DMS79 treated with DMSO at 0.1 percent for 48 hours (cell line): ENCODE measurements around the gene SRGAP1.
"Not testable (repeated sequence)": the region's sequence is repeated elsewhere in the genome, so short reads cannot be mapped to it uniquely, and the experiment has no call there.

Experiments used
- DNase-seq: peaks from one replicate; lab custom pipeline; 2025; lab: John Stamatoyannopoulos, UW

SRGAP1 gene

DNA sequence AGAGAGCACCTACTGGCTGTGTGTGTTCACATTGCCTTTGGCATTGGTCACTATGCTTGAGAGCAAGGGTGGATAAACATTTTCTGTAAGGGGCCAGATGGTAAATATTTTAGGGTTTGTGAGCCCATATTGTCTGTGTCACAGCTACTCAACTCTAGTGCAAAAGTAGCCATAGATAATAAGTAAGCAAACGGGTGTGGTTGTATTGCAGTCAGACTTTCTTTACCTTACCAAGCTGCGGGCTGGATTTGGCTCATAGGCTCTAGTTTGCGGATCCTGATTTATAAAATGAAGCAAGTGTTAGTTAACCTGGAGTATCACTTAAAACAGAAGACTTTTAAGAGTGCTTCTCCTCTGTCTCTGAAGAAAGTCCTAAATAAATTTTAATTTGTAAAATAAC, 208.6 kb downstream of the SRGAP1 start:
- DNase-seq = no peak

DNA sequence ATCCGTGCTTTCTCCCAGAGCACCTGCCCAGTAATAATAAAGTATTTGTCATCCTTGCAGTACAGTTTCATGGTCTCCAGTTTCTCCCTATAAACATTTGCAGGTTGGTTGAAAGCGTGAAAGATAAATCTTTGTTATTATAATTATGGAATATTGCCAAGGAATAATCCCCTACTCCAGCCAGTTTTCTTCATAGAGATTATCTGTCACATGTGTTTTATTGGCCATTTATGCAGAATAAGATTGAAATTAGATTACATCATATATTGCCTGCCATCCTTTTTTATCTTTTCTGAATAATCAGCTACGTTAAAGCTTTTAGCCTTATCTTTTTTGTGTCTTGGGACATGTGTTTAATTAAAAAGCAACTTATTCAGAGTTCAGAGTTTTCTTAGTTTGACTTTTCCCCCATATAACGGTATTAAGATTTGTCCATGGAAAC, 209.6 kb downstream of the SRGAP1 start:
- DNase-seq = no peak

DNA sequence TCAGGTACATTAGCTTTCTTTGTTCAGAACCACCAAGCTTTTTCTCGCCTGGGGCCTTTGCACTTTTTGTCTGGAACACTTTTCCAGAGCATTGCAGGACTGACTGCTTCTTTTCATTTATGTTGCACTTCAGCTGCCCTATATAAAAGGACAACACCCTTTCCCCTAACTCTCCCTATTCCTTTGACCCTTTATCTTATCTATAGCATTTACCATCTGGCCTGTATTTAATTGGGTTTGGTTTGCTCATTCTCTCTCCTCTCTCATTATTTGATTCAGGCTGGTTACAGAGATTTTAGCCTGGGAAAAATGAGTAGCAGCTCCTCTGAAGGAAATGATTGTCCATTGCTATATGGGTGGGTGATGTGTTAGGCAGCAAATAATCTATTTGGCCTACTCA, 212.2 kb downstream of the SRGAP1 start:
- DNase-seq = no peak

DNA sequence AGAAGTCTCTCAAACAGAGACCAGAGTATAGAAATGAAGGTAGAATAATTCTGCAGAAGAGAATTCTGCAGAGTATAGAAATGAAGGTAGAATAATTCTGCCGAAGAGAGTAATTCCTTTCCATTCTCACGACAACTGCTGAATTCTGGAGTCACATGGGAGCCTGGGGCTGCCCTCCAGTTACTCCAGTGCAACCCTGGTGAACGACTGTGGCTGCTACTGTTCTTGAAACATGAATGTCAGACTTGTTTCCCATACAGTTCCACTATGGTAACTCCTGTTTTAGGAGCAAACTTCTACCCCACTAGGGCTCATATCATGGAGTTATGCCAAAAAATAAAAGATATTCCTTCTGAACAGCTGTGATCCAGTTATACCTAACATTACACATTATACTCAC, 213.2 kb downstream of the SRGAP1 start:
- DNase-seq = no peak

DNA sequence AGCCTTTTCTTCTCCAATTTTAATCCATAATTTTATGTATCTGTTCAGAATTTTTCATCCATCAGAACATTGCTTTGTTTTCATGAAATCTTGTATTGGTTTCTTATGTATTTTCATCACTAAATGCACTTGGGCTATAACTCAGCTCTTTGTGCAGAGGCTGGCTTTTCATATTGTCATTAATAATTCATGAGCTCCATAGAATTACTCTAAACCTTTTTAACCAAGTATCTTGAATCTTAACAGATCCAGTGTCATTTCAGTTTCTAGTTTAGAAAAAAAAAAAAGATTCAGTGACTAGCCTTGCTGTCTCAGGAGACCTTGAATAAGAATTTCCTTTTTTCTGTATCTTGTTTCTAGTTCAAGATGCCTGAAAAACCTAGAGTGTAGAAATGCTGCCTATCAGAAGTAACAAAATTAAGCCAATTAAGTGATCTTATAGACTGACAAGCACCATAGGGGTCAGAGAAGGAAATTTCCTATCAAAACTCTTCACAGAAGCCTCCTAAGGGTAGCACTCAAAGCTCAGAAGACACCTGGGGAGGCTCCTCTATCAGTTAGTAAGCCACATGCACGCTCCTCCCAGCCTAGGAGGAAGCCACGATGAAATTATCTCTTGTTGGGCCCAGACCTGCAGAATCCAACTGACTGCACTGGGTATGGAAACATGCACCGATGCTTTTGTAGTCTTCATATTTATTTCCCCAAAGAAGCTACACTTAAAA, 214.2 kb downstream of the SRGAP1 start:
- DNase-seq = no peak

DNA sequence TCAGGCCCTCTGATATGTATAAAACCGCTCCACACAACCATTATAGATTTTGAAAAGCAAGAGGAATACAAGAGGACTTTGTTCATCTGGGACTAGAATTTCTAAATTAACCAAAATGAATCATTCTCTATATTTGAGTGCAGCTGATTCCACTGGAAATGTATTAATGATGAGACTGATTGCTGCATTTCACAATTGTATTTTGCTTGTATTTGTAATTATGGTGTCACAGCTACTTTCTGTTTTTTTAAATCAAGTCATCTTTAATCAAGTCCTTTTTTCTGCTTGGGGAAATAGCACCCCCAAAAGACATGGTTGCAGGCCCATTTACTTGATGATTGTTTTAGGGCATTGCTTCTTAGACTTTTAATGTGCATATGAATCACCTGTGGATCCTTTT, 215.2 kb downstream of the SRGAP1 start:
- no peak for DNase-seq

DNA sequence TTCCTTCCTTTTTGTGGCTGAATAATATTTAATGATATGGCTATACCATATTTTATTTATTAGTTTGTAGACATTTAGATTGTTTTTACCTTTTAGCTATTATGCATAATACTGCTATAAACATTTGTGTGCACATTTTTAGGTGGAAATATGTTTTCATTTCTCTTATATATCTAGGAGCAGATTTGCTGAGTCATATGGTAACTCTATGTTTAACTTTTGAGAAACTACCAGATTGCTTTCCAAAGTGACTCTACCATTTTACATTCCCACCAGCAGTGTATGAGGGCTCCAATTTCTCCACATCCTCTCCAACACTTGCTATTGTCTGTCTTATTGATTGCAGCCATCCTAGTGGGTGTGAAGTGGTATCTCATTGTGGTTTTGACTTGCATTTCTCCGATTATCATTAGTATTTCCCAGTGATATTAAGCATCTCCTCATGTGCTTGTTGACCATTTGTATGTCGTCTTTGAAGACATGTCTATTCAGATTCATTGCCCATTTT, 217.4 kb downstream of the SRGAP1 start:
- no peak for DNase-seq

DNA sequence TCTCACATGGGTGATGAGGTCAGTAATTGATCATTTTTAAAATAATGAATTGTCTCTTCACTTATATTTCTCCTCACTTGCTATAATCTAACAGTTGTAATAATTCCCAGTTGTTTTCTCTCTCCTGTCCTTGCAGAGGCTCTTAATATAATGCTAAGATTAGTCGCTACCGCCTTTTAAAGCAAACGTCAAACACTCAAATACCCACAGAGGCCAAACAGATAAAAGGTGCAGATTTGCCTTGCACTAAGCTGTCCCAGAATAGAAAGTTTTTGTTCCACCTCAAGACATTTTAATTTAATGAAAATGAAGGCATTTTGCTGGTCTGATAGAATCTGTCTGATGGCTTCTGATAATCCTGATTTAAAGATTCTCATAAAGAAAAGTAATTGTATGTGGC, 218.6 kb downstream of the SRGAP1 start:
- DNase-seq = no peak

DNA sequence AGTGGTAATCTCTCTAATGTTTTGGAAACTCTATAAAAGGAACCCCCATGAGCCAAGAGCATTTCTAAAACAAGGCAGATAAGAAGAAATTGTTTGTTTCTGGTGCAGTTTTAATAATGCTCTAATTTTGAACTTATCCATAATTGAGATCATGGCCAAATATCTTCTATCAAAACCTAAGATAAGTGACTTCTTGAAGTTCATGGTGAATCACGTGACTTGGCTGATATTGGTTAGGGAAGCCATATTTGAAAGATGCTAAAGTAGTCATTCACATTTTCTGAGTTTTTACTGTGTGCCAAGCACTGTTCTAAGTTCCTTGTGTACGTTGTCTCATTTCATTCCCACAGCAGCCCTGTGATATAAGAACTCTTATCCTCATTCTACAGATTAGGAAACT, 219.7 kb downstream of the SRGAP1 start:
- DNase-seq = no peak

DNA sequence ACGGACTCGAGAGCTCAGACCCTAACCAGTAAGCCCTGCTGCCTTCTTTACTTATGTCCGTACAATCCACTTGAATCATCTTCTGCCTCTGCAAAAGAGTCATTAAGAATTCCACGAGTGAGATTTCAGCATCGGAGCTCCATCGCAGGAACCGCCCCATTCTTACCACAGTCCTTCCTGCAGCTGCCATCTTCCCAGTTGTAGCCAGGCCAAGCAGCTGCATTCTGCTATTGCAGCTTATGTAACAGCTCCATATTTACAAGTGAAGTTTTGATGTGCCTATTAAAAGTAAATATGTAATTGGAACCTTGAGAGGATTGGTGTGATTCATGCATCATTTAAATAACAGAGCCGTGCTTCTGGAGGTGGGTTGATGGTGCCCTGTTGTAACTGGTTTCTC, 220.2 kb downstream of the SRGAP1 start:
- no peak for DNase-seq

DNA sequence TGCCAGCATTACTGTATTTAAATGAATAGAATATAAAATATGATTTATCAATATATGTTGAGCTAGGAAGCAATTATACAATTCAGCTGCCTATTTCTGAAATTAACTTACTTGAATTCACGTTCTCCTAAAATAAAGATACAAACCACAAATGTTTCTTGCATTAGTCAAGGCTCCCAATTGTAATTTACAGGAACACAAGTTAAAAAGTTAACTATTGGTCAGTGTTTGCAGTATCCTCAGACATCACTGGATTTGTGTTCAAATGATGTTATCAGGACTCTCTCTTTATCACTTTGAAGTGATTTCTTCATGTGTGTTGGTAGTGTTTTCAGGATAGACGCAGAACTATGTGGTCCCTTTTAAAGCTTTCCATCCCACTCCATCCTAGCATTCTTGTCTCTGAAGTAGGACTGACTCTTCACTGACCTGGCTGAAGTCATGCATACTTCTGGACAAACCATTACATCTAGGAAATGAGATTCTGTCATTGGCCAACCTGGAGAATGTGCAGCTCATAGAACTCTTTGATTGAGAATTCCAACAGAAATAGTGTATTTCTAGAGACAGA, 221.5 kb downstream of the SRGAP1 start:
- DNase-seq = no peak

DNA sequence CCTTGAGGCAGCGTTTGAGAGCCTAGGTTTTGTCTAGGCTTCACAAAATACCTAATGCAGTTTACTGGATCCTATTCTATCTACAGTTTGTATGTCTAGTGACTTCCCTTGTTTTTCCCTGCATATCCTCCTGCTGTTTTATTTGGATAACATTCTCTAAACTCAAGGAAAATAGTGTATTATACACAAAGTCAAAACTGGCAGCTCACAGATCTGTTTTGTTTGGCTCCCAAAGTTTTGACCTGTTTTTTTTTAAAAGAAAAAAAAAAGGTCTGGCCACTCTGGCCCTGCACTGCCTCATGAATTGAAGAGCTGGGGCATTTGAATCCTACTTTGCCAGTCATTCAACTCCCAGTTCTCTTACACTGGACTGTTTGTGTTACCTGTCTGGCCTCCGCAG, 222.3 kb downstream of the SRGAP1 start:
- DNase-seq = no peak

DNA sequence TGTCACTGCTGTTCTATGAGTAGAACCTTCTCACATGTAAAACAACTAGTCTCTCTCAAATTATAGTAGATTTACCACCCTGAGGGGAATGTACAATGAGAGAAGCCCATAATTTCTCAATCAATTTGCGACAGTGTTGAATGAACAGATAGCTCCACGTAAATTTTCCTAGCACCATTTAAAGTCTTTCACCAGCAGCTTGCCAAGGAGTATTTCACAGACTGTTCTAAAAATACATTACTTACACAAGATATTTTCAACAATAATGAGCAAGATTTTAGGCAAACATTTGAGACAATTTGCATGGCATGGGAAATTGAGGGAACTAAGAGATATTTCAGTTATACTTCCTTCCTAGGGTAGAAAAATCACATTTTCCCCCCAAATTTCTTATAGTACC, 226.0 kb downstream of the SRGAP1 start:
- DNase-seq = no peak

DNA sequence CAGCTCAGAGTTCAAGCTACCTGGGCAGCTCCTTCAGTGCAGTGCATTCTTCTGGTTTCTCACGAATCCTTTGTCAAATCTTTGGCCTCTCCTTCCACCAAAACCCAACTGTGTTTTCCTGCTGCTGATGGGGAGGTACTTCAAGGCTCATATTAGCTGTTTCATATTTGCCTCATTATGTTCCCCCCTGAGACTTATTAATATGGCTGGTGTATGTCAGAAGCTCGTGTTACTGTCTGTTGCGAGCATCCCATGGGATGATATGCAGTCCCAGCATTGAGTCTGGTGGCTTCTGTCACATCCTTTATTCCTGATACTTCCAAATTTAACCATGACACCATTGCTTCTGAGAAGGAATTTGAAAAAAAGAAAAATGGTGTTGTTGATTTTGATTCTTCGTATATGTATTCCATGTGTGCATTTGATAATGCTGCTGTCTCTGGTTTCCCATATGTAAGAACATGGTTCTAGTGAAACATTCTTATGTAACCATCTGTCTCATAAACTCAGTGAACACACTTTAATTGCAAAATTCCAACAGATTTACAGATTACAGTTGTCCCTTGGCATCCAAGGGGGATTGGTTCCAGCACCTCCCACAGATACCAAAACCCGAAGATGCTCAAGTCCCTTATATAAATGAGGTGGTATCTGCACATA, 228.5 kb downstream of the SRGAP1 start:
- no peak for DNase-seq

DNA sequence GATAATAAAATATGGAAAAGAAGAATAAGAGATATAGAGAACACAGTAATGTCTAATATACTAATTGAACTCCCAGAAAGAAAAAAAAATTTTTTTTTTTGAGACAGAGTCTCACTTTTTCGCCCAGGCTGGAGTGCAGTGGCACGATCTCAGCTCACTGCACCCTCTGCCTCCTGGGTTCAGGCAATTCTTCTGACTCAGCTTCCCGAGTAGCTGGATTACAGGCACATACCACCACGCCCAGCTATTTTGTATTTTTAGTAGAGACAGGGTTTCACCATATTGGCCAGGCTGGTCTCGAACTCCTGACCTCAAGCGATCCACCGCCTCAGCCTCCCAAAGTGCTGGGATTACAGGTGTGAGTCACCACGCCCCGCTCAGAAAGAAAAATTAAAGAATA, 232.1 kb downstream of the SRGAP1 start:
- not testable (repeated sequence) for DNase-seq

DNA sequence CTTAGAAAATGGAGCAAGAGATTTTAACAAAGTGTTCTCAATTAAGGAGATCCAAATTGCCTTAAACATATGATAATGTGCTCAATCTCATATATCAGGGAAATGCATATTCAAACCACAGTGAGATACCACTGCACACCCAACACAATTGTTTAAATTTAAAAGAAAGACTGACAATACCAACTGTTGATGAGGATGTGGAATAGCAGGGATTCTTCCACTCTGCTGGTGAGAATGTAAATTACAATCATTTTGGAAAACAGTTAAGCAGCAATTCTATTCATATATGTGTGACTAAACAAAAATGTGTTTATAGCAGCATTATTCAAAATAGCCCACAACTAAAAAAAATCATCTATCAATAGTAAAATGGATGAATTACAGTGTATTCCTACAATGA, 233.4 kb downstream of the SRGAP1 start:
- DNase-seq = no peak

DNA sequence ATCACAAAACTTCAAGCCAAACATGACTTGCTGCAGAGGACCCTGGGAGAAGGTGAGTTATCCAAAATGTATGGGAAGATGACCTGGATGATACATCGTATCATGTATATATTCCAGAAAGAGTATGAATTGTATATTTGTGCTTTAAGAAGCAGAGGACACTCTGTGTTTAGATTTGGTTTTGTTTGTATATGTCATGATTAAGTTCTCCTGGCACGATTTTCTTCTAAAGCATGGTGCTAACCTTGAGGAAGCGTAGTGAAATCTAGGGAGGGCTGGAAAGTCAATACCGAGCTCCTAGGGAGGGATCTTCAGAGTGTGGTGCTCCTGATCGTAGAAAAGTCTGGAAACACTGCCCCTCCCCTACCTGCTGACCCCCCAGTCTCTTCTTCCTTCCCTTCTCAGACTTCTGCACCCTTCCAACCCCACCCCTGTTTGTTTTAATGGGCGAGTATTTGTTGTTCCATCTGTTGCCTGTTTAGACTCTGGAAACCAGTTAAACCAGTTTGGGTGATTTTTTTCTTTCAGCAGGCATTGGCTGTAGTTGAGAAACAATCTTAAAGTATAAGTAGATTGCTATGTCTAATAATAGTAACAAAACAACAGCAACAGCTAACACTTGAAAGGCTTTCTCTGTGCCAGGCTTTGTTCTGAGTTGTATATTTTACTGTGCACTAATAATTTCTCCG, 236.0 kb downstream of the SRGAP1 start:
- DNase-seq = no peak

DNA sequence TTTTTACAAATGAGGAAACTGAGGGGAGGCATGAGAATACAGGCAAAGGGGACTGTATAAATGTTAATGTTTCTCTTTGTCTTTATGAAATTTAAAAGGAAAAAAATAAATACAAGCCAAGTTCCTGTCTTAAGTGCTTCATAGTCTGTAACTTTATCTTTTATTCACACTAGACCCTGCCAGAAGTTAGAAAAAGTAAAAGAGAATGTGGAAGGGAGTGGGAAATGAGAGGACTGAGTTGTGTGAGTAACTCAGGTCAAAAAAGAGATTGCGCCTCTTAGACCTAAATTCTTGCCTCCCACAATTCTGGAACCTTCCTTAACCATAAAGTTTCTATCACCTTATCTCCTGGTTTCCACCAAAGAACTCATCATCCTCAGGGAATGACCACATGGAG, 236.5 kb downstream of the SRGAP1 start:
- DNase-seq = no peak

DNA sequence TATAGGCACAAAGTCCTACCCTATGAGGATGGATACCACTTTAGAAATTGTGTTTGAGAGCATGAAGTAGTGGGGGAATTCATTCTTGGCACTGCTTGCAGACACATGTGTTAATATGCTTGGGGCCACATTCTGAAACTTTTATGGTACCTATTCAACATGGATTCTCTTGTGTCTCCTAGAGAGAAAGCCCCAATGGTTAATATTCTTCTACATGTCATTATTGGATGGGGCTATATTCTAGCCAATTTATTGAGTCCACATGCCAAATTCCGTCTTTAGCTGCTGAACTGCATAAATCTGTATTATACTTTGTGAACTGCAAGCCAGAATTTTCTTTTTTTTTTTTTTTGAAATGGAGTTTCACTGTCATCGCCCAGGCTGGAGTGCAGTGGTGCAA, 237.6 kb downstream of the SRGAP1 start:
- DNase-seq = no peak

DNA sequence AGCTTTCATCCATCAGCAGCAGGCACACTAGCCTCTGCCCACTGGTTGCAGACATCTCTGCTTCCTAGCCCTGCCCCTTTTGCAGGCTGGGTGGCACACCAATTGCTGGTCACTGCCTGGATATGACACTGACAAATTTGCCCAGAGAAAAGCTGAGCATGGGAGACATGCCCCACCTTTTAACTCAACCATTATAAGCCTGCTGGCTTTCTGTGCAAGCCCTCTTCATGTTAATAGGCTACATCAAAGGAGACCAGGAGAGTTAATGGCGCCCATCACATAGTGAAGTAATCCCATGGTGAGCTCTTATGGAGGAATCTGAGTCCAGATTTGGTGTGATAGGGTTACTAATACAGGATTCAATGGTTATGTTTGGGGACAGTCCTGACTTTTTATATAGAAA, 238.4 kb downstream of the SRGAP1 start:
- no peak for DNase-seq

DNA sequence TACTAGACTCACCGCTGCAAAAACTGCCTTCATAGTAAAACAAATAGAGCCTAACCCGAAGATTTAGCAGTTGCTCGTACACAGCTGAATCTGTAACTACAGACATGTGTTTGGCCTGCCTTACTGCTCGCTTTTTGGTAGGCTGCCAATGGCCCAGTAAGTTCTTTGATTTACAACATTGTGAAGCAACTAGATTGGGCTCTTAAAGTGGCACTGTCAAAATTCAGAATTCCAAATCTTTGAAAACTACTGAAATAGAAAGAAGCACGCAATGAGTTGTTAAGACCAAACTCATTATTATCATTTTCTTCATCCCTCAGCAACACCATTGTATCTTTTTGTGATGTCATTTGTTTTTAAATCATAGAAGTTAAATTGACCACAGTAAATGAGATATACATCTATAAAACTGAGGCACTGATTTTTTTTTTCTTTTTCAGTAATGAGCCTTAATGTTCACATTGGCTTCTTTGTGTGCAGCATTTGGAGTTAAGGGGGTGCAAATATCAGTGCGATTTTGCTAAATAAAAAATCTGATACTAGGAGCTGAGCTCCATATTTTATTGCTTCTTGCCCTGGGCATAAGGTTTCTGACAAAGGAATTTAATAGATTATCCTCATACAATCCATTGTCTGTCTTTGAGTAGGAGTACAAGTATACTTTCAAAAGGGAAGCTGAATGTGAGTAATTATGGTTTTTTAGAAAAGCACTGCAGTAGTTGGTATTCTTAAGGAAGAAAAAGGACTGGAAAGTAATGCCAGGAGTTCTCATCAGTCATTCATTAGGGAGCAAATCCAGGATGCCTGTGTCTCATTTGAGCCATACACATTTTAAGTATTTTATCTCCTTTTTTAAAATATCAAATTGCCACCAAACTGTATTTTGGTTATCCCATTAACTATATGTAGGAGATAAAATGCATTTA, 239.0 kb downstream of the SRGAP1 start:
- peak; percentile 19 for DNase-seq

DNA sequence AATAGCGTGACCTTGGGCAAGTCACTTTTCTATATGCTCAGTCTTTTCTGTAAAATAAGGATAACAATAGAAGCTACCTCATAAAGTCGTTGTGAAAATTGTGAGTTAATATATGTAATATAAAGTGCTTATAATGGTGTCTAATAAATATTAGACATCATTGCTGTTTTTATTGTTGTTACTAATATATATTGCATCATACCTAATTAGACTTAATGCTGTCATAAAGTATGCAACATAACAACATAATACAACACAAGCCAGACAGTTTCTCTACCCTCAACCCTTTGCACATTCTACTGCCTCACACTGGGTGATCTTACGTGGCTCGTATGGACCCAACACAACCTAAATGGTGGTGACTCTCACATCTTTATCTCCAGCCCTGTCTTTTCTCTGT, 240.7 kb downstream of the SRGAP1 start:
- no peak for DNase-seq
